DOHH2 (cell line): ENCODE measurements around the gene PLEKHG4B.

Experiments
- H3F3A ChIP-seq: fragments of 200-600 bp; sonication (generic), shearing (Covaris generic); 2 replicates; pipeline ENCODE4 v1.6.0; 2016; ENCODE audit warnings: antibody characterized with exemption, mild to moderate bottlenecking; ENCODE audit not compliant: control insufficient read depth, insufficient read depth
- H3K27ac ChIP-seq: fragments of 200-600 bp; sonication (generic); 2 replicates; pipeline ENCODE4 v1.5.1; 2014; ENCODE audit warnings: low read depth, mild to moderate bottlenecking, low read length, moderate library complexity
- H3K27me3 ChIP-seq: fragments of 200-600 bp; sonication (generic); 2 replicates; pipeline ENCODE4 v1.6.1; 2014; ENCODE audit warnings: mild to moderate bottlenecking, low read length, mixed read lengths; ENCODE audit not compliant: control insufficient read depth
- H3K36me3 ChIP-seq: fragments of 200-600 bp; sonication (generic); 2 replicates; pipeline ENCODE4 v1.6.1; 2014; ENCODE audit warnings: mild to moderate bottlenecking, low read length, moderate library complexity, mixed read lengths; ENCODE audit not compliant: control insufficient read depth
- H3K4me1 ChIP-seq: fragments of 200-600 bp; sonication (generic); 2 replicates; pipeline ENCODE4 v1.6.1; 2014; ENCODE audit warnings: mild to moderate bottlenecking, low read length, mixed read lengths; ENCODE audit not compliant: control insufficient read depth
- H3K4me2 ChIP-seq: fragments of 200-600 bp; sonication (generic); 2 replicates; pipeline ENCODE4 v1.6.0; 2014; ENCODE audit warnings: mild to moderate bottlenecking, low read length, moderate library complexity
- H3K4me3 ChIP-seq: fragments of 200-600 bp; sonication (generic); 2 replicates; pipeline ENCODE4 v1.5.1; 2014; ENCODE audit warnings: mild to moderate bottlenecking, low read length, mixed read lengths
- H3K79me2 ChIP-seq: fragments of 200-600 bp; sonication (generic); 2 replicates; pipeline ENCODE4 v1.6.1; 2014; ENCODE audit warnings: mild to moderate bottlenecking, low read length, mixed read lengths; ENCODE audit not compliant: control insufficient read depth
- H3K9me2 ChIP-seq: fragments of 200-600 bp; sonication (generic); replicated peaks from 2 replicates; pipeline ENCODE4 v1.6.1; 2014; ENCODE audit warnings: mild to moderate bottlenecking, low read length, mixed read lengths; ENCODE audit not compliant: control insufficient read depth
- H3K9me3 ChIP-seq: fragments of 200-600 bp; sonication (generic); 2 replicates; pipeline ENCODE4 v1.6.1; 2014; ENCODE audit warnings: antibody characterized with exemption, low read length, mixed read lengths; ENCODE audit not compliant: control insufficient read depth, insufficient read depth
- H4K20me1 ChIP-seq: fragments of 200-600 bp; sonication (generic); 2 replicates; pipeline ENCODE4 v1.6.0; 2014; ENCODE audit warnings: low read depth, mild to moderate bottlenecking, antibody characterized with exemption, low read length, moderate library complexity; ENCODE audit not compliant: control insufficient read depth, insufficient read depth
- CTCF ChIP-seq: fragments of 200-600 bp; sonication (generic); IDR thresholded peaks from one replicate; pipeline ENCODE4 v1.5.1; 2014; ENCODE audit warnings: antibody characterized with exemption, mild to moderate bottlenecking, low read depth, low read length; ENCODE audit not compliant: poor library complexity, severe bottlenecking
- EZH2phosphoT487 ChIP-seq: fragments of 200-600 bp; sonication (generic); IDR thresholded peaks from 2 replicates; pipeline ENCODE4 v1.6.1; 2017; ENCODE audit warnings: borderline replicate concordance, mild to moderate bottlenecking, antibody characterized with exemption, low read length, moderate library complexity, mixed read lengths

The PLEKHG4B gene

GRCh38 chr5:139579-140442 lies 47.8 kb downstream of the PLEKHG4B start:
- Histone ChIP-seq H3K4me2 (no peak overlapping the region), H3K27me3 (no peaks in the 10 kb centered on the region), H4K20me1 (no peaks in the 10 kb centered on the region), H3K9me3 (no peaks in the 10 kb centered on the region), H3K9me2 (no peaks in the 10 kb centered on the region), H3K4me3 (no peak overlapping the region), H3K27ac (no peak overlapping the region), H3F3A (no peaks in the 10 kb centered on the region), H3K79me2 (no peaks in the 10 kb centered on the region), H3K4me1 (no peaks in the 10 kb centered on the region), H3K36me3 (no peaks in the 10 kb centered on the region)
- no peak for TF ChIP-seq CTCF
- no peak for TF ChIP-seq EZH2phosphoT487

GRCh38 chr5:140443-140829 lies 48.5 kb downstream of the PLEKHG4B start:
- Histone ChIP-seq H4K20me1 (no peaks in the 10 kb centered on the region), H3K9me3 (no peaks in the 10 kb centered on the region), H3K4me1 (no peaks in the 10 kb centered on the region), H3K4me2 (no peak overlapping the region), H3K27me3 (no peaks in the 10 kb centered on the region), H3K27ac (no peak overlapping the region), H3K79me2 (no peaks in the 10 kb centered on the region), H3F3A (no peaks in the 10 kb centered on the region), H3K4me3 (no peak overlapping the region), H3K9me2 (no peaks in the 10 kb centered on the region), H3K36me3 (no peaks in the 10 kb centered on the region)
- TF ChIP-seq EZH2phosphoT487: no peak
- no peak for TF ChIP-seq CTCF

- Histone ChIP-seq H3K9me2 (no peaks in the 10 kb centered on the region), H3K79me2 (no peaks in the 10 kb centered on the region), H3K4me2 (no peak overlapping the region), H3K4me1 (no peaks in the 10 kb centered on the region), H4K20me1 (no peaks in the 10 kb centered on the region), H3K27me3 (no peaks in the 10 kb centered on the region), H3K4me3 (no peak overlapping the region), H3K36me3 (no peaks in the 10 kb centered on the region), H3K27ac (no peak overlapping the region), H3K9me3 (no peaks in the 10 kb centered on the region), H3F3A (no peaks in the 10 kb centered on the region)
- TF ChIP-seq EZH2phosphoT487: no peak
- TF ChIP-seq CTCF: no peak
Measured at GRCh38 chr5:141211-141610, 49.2 kb downstream of the PLEKHG4B start.
